HCT116 (cell line): ENCODE measurements around the gene ACKR4.

Source experiments
- CEBPB ChIP-seq: IDR thresholded peaks from 2 replicates; pipeline ENCODE4 v1.6.1; 2012; ENCODE audit warnings: low read depth
- ELF1 ChIP-seq: IDR thresholded peaks from 2 replicates; pipeline ENCODE4 v1.6.1; 2012; ENCODE audit warnings: low read depth, borderline replicate concordance
- EZH2 ChIP-seq: fragments of 200-600 bp; sonication (generic); IDR thresholded peaks from 2 replicates; pipeline ENCODE4 v1.6.1; 2017; ENCODE audit warnings: antibody characterized with exemption, mixed run types
- POLR2A ChIP-seq: IDR thresholded peaks from 2 replicates; pipeline ENCODE4 v1.7.0; 2011; ENCODE audit warnings: borderline replicate concordance; ENCODE audit not compliant: insufficient read depth, insufficient read length; ENCODE audit errors: extremely low read depth
- SRF ChIP-seq: IDR thresholded peaks from 2 replicates; pipeline ENCODE4 v1.6.1; 2012; ENCODE audit warnings: low read depth
- TCF7L2 ChIP-seq: IDR thresholded peaks from 2 replicates; pipeline ENCODE4 v1.7.0; 2011; ENCODE audit warnings: borderline replicate concordance, inconsistent platforms; ENCODE audit not compliant: insufficient read depth, insufficient read length; ENCODE audit errors: extremely low read depth
- YY1 ChIP-seq: IDR thresholded peaks from 2 replicates; pipeline ENCODE4 v1.6.1; 2011; ENCODE audit warnings: low read length, low read depth, moderate library complexity, mild to moderate bottlenecking; ENCODE audit not compliant: insufficient replicate concordance; ENCODE audit errors: extremely low read depth
- ZFX ChIP-seq: fragments of 450-650 bp; IDR thresholded peaks from 2 replicates; pipeline ENCODE4 v1.6.1; 2017
- TF ChIP-seq, protein P1 (sequence below), 3 experiments: fragments of 200-600 bp in 1 of 3; sonication (generic) in 1 of 3; IDR thresholded peaks in 2 of 3; conservative IDR thresholded peaks in 1 of 3; 2 replicates each; pipeline ENCODE4 v1.5.1; 2012 to 2017; ENCODE audit warnings: low read depth in 2 of 3, low read length in 2 of 3, antibody characterized with exemption in 1 of 3, borderline replicate concordance in 1 of 3, control low read depth in 1 of 3, mild to moderate bottlenecking in 1 of 3, mixed read lengths in 1 of 3, mixed run types in 1 of 3, moderate library complexity in 1 of 3; ENCODE audit not compliant: insufficient read depth in 1 of 3
- TF ChIP-seq, protein P2 (sequence below): IDR thresholded peaks from 2 replicates; pipeline ENCODE4 v1.6.1; 2011; ENCODE audit warnings: mild to moderate bottlenecking, low read length, moderate library complexity; ENCODE audit not compliant: insufficient replicate concordance; ENCODE audit errors: extremely low read depth
- TF ChIP-seq, protein P3 (sequence below): IDR thresholded peaks from 2 replicates; pipeline ENCODE4 v1.6.1; 2012

DNA sequence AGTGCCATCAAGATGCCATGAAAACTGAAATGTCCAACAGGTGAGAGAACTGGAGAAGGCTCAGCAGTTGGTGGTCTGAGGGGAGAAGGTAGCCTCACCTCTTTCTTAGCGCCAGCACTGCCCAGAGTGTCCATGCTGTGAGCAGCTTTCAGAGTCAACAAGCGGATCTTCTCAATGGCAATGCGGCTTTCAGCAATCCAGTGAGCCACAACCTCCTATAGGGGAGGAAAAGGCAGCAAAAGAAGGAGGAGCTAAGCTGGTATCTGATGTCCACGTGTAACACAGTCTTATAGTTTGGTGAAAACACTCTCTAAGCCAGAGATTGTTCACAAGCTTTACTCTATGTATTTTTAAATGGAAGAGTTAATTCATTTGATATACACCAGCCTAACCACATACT lies 36.1 kb upstream of the ACKR4 start:
- no peak for TF ChIP-seq ELF1
- TF ChIP-seq EZH2 = no peak
- no peak for TF ChIP-seq SRF
- TF ChIP-seq, protein P1, sequence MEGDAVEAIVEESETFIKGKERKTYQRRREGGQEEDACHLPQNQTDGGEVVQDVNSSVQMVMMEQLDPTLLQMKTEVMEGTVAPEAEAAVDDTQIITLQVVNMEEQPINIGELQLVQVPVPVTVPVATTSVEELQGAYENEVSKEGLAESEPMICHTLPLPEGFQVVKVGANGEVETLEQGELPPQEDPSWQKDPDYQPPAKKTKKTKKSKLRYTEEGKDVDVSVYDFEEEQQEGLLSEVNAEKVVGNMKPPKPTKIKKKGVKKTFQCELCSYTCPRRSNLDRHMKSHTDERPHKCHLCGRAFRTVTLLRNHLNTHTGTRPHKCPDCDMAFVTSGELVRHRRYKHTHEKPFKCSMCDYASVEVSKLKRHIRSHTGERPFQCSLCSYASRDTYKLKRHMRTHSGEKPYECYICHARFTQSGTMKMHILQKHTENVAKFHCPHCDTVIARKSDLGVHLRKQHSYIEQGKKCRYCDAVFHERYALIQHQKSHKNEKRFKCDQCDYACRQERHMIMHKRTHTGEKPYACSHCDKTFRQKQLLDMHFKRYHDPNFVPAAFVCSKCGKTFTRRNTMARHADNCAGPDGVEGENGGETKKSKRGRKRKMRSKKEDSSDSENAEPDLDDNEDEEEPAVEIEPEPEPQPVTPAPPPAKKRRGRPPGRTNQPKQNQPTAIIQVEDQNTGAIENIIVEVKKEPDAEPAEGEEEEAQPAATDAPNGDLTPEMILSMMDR (IDR thresholded peaks at IDR 0.05 in 2 of 3, conservative IDR thresholded peaks at IDR 0.05 in 1 of 3; ENCODE audit: borderline replicate concordance in 1 of 3, insufficient read depth in 1 of 3, low read depth in 2 of 3, low read length in 2 of 3) = no peak
- TF ChIP-seq POLR2A = no peak
- no peak for TF ChIP-seq ZFX
- TF ChIP-seq, protein P2, sequence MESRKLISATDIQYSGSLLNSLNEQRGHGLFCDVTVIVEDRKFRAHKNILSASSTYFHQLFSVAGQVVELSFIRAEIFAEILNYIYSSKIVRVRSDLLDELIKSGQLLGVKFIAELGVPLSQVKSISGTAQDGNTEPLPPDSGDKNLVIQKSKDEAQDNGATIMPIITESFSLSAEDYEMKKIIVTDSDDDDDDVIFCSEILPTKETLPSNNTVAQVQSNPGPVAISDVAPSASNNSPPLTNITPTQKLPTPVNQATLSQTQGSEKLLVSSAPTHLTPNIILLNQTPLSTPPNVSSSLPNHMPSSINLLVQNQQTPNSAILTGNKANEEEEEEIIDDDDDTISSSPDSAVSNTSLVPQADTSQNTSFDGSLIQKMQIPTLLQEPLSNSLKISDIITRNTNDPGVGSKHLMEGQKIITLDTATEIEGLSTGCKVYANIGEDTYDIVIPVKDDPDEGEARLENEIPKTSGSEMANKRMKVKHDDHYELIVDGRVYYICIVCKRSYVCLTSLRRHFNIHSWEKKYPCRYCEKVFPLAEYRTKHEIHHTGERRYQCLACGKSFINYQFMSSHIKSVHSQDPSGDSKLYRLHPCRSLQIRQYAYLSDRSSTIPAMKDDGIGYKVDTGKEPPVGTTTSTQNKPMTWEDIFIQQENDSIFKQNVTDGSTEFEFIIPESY = no peak
- TF ChIP-seq, protein P3, sequence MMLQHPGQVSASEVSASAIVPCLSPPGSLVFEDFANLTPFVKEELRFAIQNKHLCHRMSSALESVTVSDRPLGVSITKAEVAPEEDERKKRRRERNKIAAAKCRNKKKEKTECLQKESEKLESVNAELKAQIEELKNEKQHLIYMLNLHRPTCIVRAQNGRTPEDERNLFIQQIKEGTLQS = no peak
- no peak for TF ChIP-seq YY1
- TF ChIP-seq TCF7L2 = no peak
- TF ChIP-seq CEBPB = no peak
